NCI-H226 (cell line): ENCODE data around the gene AFF4.

Experiments
- DNase-seq: peaks from one replicate; pipeline ENCODE4 v3.0.0-alpha.2; 2015

The AFF4 gene

DNA sequence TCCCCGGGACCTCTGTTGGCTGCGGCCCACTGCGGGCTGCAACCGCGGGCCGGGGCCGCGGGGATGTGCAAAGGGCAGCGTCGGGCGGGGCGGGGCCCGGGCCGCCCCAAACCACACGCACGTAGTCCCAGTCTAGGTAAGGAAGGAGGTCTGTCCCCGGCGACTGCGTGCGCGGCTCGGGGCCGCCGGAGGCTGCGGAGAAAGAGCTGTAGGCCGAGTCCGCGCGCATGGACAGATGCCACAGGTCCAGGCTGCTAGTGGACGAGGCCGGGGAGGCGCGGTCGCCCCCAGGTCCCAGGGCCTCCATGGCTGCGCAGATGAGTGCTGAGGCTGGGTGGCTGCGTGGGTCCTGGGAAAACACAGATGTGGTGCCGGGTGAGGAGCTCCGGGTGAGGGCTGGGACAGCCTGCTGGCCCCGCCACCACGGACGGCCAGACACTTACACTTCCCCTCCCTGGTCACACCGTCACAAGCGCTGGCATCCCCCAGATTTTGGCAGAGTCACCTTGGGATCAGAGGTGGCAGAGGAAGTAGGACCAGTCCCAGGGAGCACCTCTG is 137.5 kb downstream of the AFF4 start:
- no peak for DNase-seq
